NCI-H748 (cell line): ENCODE data around the gene PKDCC.
"Not testable (repeated sequence)": the region's sequence is repeated elsewhere in the genome, so short reads cannot be mapped to it uniquely, and the experiment has no call there.

Source experiments
- DNase-seq: peaks from one replicate; lab custom pipeline; 2025; ENCODE audit not compliant: unreplicated experiment; lab: John Stamatoyannopoulos, UW

Gene PKDCC

GRCh38 chr2:42030200-42030759, 17.5 kb upstream of the PKDCC start:
- no peak for DNase-seq

- DNase-seq: no peak
Observed at GRCh38 chr2:42030829-42031228, 17.0 kb upstream of the PKDCC start.

- DNase-seq: no peak
Observed at GRCh38 chr2:42031281-42032223, 16.3 kb upstream of the PKDCC start.

- no peak for DNase-seq
Observed at GRCh38 chr2:42032224-42032620, 15.6 kb upstream of the PKDCC start.

- DNase-seq: no peak
Observed at GRCh38 chr2:42032745-42033144, 15.1 kb upstream of the PKDCC start.

GRCh38 chr2:42034096-42034495, 13.7 kb upstream of the PKDCC start:
- DNase-seq: not testable (repeated sequence)

- no peak for DNase-seq
Observed at GRCh38 chr2:42035241-42035640, 12.6 kb upstream of the PKDCC start.

GRCh38 chr2:42036413-42036812, 11.4 kb upstream of the PKDCC start:
- DNase-seq: peak; percentile 40

GRCh38 chr2:42036940-42037339, 10.9 kb upstream of the PKDCC start:
- no peak for DNase-seq

- DNase-seq: no peak
Observed at GRCh38 chr2:42040643-42041278, 7.1 kb upstream of the PKDCC start.

GRCh38 chr2:42041377-42042127, 6.3 kb upstream of the PKDCC start:
- DNase-seq: no peak

- DNase-seq: no peak
Observed at GRCh38 chr2:42042631-42043355, 5.0 kb upstream of the PKDCC start.

GRCh38 chr2:42043789-42044394, 3.9 kb upstream of the PKDCC start:
- DNase-seq: no peak

GRCh38 chr2:42044939-42045338, 2.9 kb upstream of the PKDCC start:
- no peak for DNase-seq

- no peak for DNase-seq
Observed at GRCh38 chr2:42045352-42045751, 2.5 kb upstream of the PKDCC start.

GRCh38 chr2:42045848-42046748, 1.7 kb upstream of the PKDCC start:
- DNase-seq: peak; percentile 75

- DNase-seq: peak; percentile 70
Observed at GRCh38 chr2:42046819-42047487, 868 bp upstream of the PKDCC start.
